ENCODE measurements around the gene CMTM7. TPM values are rescaled to one million over a fixed set of nuclear protein-coding genes. Genes with fewer than 3 reads are reported as not detected.

The CMTM7 gene
- total RNA-seq, 1 donor from 2014 or later: 37.4 TPM

DNA sequence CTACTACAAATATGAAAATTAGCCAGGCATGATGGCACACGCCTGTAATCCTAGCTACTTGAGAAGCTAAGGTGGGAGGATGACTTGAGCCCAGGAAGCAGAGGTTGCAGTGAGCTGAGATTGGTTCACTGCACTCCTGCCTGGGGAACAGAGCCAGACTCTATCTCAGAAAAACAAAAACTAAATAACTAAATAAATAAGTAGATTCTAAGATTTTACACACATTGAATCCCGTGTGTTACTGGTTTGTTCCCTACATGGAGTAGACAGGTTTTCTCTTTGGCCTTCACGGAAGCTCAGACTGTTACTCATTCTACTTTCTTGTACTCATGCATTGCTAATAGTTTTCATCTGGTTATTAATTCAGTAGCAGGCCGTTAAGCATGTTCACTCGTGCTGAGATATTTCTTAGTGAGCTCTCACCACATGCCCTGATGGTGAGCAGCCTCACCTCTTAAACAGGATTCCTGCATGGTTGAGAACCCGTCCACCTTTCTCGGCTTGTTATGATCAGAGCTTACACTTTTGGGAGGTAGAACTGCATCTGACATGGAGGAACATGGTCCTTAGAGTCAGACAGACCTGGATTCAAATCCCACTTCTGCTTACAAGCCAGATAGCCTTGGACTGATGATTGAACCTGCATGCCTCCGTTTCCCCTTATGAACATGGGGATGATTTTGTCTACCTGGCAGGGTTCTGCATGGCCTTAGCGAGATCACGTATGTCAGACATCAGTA lies 49.1 kb downstream of the CMTM7 start:
- Mint-ChIP-seq H3K27ac (ENCODE audit: unreplicated experiment) (no peak overlapping the region), H3K9me3 (peaks cover 3% of the 10 kb centered on the region), H3K4me1 (peaks cover 11% of the 10 kb centered on the region), H3K36me3 (ENCODE audit: low read depth) (peaks cover 22% of the 10 kb centered on the region), H3K27me3 (ENCODE audit: low read depth) (no peaks in the 10 kb centered on the region), H3K4me3 (no peak overlapping the region)
- DNase-seq (ENCODE audit: low read depth, low spot score): no peak
- TF ChIP-seq, protein P1, sequence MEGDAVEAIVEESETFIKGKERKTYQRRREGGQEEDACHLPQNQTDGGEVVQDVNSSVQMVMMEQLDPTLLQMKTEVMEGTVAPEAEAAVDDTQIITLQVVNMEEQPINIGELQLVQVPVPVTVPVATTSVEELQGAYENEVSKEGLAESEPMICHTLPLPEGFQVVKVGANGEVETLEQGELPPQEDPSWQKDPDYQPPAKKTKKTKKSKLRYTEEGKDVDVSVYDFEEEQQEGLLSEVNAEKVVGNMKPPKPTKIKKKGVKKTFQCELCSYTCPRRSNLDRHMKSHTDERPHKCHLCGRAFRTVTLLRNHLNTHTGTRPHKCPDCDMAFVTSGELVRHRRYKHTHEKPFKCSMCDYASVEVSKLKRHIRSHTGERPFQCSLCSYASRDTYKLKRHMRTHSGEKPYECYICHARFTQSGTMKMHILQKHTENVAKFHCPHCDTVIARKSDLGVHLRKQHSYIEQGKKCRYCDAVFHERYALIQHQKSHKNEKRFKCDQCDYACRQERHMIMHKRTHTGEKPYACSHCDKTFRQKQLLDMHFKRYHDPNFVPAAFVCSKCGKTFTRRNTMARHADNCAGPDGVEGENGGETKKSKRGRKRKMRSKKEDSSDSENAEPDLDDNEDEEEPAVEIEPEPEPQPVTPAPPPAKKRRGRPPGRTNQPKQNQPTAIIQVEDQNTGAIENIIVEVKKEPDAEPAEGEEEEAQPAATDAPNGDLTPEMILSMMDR (conservative IDR thresholded peaks at IDR 0.05): no peak

DNA sequence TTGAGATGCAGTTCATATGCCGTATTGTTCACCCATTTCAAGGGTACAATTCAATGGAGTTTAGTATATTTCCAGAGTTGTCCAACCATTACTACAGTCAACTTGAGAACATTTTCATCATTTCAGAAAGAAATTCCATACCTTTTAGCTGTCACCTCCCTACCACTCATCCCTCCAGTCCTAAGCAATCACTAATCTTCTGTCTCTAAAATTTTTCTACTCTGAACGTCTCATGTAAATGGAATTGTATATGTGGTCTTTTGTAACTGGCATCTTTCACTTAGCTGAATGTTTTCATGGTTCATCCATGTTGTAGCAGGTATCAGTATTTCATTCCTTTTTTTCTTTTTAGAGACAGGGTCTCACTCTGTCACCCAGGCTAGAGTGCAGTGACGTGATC lies 51.1 kb downstream of the CMTM7 start:
- DNase-seq (ENCODE audit: low read depth, low spot score): no peak
- TF ChIP-seq, protein P1 (conservative IDR thresholded peaks at IDR 0.05): no peak
- Mint-ChIP-seq H3K27ac (ENCODE audit: unreplicated experiment) (no peak overlapping the region), H3K9me3 (peaks cover 5% of the 10 kb centered on the region), H3K36me3 (ENCODE audit: low read depth) (peaks cover 36% of the 10 kb centered on the region), H3K27me3 (ENCODE audit: low read depth) (no peaks in the 10 kb centered on the region), H3K4me1 (peaks cover 8% of the 10 kb centered on the region), H3K4me3 (no peak overlapping the region)

DNA sequence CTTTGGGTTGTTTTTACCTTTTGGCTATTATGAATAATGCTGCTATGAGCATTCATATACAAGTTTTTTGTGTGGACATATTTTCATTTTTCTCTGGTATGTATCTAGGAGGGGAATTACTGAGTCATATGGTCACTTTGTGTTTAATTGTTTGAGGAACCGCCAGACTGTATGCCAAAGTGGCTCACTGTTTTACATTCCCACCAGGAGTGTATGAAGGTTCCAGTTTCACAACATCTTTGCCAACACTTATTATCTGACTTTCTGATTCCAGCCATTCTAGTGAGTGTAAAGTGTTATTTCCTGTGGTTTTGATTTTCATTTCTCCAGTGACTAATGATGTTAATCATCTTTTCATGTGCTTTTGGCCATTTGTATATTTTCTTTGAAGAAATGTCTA lies 51.8 kb downstream of the CMTM7 start:
- Mint-ChIP-seq H3K9me3 (peaks cover 6% of the 10 kb centered on the region), H3K27me3 (ENCODE audit: low read depth) (no peaks in the 10 kb centered on the region), H3K4me3 (no peak overlapping the region), H3K4me1 (peaks cover 15% of the 10 kb centered on the region), H3K27ac (ENCODE audit: unreplicated experiment) (no peak overlapping the region), H3K36me3 (ENCODE audit: low read depth) (peaks cover 37% of the 10 kb centered on the region)
- DNase-seq (ENCODE audit: low read depth, low spot score): no peak
- TF ChIP-seq, protein P1 (conservative IDR thresholded peaks at IDR 0.05): no peak

DNA sequence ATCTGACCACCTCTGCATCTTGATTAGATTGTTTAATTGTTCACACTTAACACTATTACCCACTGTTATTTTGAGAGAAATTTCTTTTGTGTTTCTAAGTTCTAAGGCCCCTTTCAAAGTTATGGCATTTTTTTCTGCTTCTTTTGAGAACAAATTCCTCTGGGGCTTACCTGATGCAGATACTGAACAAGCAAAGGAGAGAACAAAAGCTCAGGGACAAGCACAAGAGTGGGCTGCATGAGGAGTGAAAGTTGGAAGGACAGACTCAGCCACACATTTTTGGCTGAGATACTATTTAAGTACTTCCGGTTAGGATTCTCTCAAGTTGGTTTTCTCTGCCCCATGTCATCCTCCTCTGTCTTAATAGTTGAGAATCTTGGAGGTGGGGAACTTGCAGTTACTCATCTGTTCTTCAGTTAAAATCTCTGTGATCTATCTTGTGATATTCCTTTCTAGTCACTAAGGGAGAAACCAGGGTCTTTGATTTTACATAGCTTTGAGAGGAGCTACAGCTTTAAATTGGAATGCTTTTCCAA lies 56.3 kb downstream of the CMTM7 start:
- H3K4me3 Mint-ChIP-seq: no peak overlapping the region
- H3K27ac Mint-ChIP-seq (ENCODE audit: unreplicated experiment): peak overlapping the region; percentile 85
- TF ChIP-seq, protein P1 (conservative IDR thresholded peaks at IDR 0.05): no peak
- peaks cover 6% of the 10 kb centered on the region for H3K9me3 Mint-ChIP-seq
- peaks cover 31% of the 10 kb centered on the region for H3K36me3 Mint-ChIP-seq (ENCODE audit: low read depth)
- peaks cover 35% of the 10 kb centered on the region for H3K4me1 Mint-ChIP-seq
- no peaks in the 10 kb centered on the region for H3K27me3 Mint-ChIP-seq (ENCODE audit: low read depth)
- DNase-seq (ENCODE audit: low read depth, low spot score): no peak

DNA sequence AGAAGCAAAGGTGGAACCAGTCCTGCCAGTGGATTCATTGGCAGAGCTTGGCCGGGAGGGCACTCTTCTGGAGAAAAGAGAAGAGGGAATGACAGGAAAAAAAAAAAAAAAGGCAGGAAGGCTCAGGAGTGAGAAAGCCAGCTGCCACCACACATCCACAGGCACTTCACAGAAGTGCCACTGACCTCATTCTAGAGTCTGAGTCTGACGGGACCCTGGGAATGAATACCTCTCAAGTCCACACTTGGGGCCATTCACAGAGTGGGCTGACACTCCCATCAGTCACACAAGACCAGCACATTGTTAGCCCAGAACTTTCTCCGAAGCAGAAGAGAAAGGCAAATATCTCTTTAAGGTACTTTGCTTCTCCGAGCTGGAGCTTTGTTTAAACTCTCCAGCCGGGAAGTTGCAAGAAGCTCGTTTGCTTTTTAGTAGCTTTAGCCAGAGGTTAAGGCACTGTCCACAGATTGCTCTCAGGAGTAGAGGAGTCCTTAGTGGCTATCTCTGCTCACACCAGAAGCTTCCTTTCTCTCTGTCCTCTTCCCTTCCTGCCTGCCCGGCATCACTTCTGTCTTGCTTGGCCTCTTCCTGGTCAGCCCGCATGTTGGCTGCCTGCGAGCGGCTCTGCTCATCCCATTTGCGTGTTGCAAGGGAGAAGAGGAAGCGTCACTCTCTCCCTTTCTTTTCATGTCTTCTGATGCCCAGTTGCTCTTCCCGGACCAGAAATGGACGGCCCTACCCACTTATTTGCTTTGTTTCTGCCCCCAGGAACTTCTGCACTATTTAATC lies 57.2 kb downstream of the CMTM7 start:
- TF ChIP-seq, protein P1 (conservative IDR thresholded peaks at IDR 0.05): no peak
- Mint-ChIP-seq H3K27me3 (ENCODE audit: low read depth) (no peaks in the 10 kb centered on the region), H3K9me3 (peaks cover 6% of the 10 kb centered on the region), H3K36me3 (ENCODE audit: low read depth) (peaks cover 26% of the 10 kb centered on the region), H3K27ac (ENCODE audit: unreplicated experiment) (peak overlapping the region; percentile 85), H3K4me3 (no peak overlapping the region), H3K4me1 (peaks cover 38% of the 10 kb centered on the region)
- no peak for DNase-seq (ENCODE audit: low read depth, low spot score)
